GM19238 (cell line): Measurements from ENCODE around the gene ABCB11.
"Not testable (repeated sequence)": the region's sequence is repeated elsewhere in the genome, so short reads cannot be mapped to it uniquely, and the experiment has no call there.

ENCODE experiments used
- DNase-seq: peaks from one replicate; pipeline ENCODE4 v3.0.0; 2011; ENCODE audit warnings: low spot score; ENCODE audit not compliant: insufficient read length

The ABCB11 gene

GRCh38 chr2:169031202-169031601, at the start of gene ABCB11:
Gene ABCB11, minus strand, starts transcription at chr2:169031324. Its CDS starts 13,199 bp downstream, at chr2:169018125.
- no peak for DNase-seq

GRCh38 chr2:169080250-169081069, 49.3 kb upstream of the ABCB11 start:
- peak; percentile 10 for DNase-seq

DNA sequence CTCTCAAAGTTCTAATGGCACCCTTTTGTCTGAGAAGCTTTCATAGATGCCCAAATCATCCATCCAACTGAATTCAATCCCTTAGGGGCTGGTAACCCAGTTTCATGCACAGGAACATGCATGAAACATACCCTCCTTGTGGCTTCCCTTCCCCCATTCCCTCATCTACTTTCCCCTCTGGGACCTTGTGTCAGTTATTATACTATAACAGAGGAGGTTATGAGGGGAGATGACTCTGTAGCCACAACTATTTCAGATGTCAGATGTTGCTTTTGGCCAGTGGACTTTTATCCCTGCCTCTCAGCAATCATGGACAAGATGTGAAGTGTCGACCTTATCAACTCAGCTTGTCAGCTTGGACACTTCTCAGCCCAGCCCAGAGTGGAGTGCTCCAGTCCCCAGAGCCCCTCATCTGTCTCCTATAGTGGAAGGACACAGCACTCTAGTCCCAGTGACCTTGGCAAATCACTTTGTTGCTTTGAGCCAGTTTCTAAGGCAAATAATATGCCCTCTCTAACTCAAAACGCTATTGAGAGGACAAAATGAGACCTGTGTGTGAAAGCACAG, 46.6 kb upstream of the ABCB11 start:
- DNase-seq = no peak

DNA sequence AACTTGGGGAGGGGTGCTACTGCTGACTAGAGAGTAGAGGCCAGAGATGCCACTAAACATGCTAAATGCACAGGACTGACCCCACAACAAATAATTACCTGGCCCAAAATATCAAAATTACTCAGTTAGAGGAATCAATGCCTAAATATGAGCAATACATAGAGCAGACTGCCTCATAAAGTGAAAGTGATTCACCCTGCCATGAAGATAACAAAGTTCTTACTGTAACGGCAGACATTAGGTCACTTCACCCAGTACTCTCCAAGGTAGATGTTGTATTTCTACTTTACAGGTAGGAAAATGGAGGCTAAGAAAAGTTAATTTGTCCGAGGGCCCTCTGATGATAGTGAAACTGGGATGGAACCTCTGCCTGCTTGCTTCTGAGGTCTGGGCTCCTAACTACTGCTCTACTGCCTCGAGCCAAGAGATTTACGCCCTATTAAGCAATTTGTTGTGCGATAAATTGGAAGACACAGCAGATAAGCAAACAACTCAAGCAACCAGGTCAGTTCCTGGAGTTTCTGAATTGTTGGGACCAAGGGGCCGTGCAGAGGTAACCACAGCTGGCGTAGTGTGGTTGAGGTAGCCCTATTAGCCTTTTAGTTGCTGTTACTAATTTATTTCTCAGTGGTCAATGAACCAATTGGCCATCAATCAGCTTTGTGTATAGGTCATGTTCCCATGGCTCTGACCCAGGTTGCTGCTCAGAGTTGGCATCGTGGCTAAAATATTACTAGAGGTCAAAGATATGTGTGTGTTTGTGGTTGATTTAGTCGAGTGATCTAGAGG, 43.0 kb upstream of the ABCB11 start:
- no peak for DNase-seq

- DNase-seq = no peak
These were observed 42.3 kb upstream of the ABCB11 start for GRCh38 chr2:169073211-169073962.

DNA sequence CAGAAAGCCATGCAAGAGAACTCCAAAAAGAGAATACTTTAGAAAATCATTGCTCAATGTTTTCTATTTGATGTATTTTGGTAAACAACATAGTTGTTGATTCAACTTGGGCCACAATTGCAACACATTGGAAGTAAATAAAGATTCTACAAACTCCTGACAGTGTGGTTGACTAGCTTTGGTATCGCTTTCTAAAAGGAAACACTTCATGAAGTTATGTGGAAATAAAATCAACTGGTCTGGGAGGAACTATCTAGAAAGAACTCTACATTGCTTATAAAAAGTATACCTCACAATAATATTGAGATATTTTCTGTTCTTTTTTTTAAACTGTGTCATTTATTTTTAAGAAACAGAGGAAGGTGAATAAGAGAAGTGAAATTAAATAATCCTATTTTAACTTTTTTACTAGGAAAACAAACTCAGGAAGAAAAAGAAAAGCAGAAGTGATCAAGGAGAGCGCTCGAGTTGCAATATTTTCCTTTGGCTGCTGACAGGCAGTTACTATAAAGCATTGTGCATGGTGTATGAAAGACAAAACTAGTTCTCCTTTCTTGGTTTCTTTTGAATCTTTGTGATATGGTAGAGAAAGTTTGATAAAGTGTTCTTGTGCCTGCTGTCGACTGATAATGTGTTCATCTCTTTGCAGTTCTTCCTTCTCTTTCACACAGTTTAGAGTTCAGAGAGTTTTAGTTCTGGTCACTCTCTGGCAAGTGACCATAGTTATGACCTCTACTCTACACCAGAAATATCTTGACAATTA, 41.2 kb upstream of the ABCB11 start:
- DNase-seq = no peak

DNA sequence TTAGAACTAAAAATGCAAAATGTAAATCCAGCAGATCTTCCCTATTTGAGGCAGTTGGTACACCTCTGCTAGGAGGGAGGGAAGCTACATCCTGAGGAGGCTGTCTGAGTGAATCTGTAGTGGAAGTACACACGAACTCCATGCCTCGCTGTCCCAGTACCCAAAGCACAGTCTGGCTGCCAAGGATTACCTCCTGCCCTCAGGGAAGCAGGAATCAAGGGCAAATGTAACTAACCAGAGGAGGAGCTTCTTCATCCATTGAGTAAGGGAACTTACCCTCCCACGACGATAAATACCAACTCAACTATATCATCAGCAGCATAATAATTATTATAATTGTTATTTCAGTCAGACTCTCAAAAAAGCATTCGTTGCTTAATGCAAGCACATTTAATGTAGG, 40.3 kb upstream of the ABCB11 start:
- DNase-seq = no peak

DNA sequence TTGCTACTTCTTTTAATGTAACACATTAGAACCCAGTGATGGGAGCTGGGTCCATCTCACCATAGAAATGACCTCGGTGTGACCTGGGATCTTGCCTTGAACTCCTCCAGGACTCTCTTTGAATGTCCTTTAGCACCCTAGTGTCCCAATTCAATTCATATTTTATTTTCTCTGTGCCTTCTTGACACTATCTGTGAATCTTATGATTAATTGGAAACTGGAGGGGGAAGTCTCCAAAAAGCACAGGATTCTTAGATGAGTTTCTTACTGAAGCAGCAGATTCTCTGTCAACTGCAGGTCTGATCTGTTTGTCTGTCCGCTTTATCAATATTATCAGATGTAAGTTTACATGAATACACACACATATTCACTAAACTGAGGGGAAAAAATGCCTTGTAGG, 38.7 kb upstream of the ABCB11 start:
- DNase-seq = no peak

GRCh38 chr2:169069341-169069740, 38.2 kb upstream of the ABCB11 start, which contains the start of gene DHRS9:
Gene DHRS9, plus strand, starts transcription at chr2:169069563. Its CDS starts 12,019 bp downstream, at chr2:169081582.
- DNase-seq = no peak

DNA sequence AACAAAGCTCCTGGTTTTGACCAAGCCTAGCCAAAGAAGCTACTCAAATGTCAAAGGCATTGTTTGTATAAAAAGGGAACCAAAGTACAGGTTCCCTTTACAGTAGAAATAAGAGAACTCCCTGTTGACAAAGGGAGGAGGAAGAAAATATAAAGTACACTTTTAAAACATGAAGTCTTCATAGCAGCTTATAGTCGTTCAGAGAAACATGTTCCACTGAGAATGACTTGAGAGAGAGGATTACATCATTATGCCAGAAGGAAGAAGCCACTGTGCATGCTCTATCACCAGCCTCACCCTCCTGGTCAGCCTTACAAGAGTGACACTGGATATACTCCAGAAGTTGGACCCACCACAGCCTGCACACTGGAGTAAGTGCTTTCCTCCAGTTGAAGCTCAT, 35.8 kb upstream of the ABCB11 start:
- DNase-seq = no peak

DNA sequence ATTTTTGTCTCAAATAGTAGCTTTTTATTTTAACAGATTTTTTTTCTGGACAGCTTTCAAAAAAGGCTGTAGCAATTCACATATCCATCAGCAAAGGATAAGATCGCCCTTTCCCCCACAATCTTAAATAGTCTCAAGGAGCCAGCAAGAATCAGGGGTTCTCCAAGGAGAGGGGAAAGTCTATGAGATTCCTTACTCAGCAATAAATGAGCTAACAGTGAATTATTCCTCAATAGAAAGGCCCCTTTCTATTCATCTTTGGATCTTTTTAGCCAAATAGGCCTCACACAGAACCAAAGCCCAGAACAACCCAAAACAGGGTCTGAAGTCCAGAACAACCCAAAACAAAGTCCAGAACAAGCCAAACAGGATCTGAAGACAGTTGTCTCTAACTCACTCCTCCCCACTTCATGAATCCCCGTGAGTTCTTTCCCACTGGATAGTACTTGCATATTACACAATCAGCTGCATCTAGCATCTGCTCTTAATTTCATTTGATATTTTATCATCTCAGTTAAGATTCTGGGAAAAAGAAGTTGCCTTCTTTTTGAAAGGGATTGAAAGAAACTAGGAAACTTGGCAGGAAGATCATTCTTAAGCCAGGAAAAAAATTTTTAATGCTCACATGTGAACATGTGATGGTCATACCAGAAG, 34.9 kb upstream of the ABCB11 start:
- DNase-seq = no peak

DNA sequence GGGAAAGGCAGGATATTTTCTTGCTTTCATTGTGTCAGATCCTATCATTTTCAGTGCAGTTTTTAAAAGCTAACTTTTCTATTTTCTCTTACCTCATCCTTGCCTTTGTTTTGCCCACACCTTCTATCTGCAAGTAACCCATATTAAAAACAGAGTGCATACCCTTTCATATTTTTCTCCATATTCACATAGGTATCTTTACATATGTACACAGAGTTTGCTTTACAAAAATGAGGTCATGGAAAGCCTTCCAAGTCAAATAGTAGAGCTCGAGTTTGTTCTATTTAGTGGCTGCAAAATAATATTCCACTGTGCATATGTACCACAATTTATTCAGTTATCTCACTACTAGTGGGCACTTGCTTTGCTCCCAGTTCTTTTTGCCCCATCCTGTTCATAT, 34.3 kb upstream of the ABCB11 start:
- DNase-seq = no peak

DNA sequence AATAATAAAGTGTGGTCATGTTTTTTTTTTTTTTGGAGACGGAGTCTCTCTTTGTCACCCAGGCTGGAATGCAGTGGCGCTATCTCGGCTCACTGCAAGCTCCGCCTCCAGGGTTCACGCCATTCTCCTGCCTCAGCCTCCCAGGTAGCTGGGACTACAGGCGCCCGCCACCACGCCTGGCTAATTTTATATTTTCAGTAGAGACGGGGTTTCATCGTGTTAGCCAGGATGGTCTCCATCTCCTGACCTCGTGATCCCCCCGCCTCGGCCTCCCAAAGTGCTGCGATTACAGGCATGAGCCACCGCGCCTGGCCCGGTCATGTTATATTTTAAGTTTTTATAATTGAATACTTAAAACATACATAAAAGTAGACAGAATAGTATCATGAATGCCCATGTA, 33.1 kb upstream of the ABCB11 start:
- not testable (repeated sequence) for DNase-seq

- not testable (repeated sequence) for DNase-seq
These were observed 23.5 kb upstream of the ABCB11 start for GRCh38 chr2:169054575-169054974.

GRCh38 chr2:169050476-169051240, 19.5 kb upstream of the ABCB11 start:
- DNase-seq = no peak

- DNase-seq = no peak
These were observed 18.0 kb upstream of the ABCB11 start for GRCh38 chr2:169049142-169049541.

GRCh38 chr2:169047256-169048250, 16.4 kb upstream of the ABCB11 start:
- DNase-seq = no peak
